ENCODE measurements around the gene TMCO4.
A peak's percentile ranks its signal among the peaks of the same experiment; 100 is the strongest.
"Not testable (repeated sequence)": the region's sequence is repeated elsewhere in the genome, so short reads cannot be mapped to it uniquely, and the experiment has no call there.

TMCO4 gene

DNA sequence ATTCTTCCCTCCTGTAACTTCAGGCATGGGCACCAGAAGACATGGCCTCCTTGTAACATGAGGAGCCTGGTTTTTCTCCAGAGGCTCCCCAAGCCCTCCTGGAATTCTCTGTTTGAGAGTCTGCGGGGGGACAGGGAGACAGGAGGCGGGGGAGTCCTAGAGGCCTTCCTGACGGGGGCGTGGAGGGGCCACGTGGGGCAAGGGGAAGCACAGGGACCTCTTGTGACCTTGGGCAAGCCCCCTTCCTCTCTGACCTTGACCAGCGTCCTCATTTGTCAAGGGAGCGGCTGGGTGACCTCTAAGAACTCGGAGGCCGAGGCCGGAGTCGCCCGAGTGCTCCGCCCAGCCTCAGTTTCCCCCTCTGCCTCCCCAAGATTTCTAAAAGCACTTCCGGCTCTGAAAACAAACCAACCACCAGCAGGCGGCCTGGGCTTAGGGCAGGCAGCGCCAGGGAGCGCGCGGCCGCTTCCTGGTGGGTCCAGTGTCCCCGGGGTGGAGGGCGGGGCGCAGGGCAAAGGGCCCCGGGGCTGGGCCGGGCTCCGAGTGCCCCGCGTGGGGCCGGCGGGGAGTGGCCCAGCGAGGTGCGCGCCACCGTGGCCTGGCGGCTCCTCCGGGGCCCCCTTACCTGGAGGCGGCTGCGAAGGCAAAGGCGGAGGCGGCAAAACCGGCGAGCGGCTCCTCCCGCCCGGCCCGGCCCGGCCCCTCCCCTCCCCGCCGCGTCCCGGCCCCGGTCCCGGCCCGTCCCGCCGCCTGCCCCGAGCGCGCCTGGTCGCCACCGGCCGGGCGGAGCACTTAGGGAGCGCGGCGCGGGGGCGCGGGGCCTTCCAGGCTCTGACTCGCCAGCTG, at the start of gene TMCO4:
Gene TMCO4, minus strand, starts transcription at position 687 of the 846 bp plus-strand sequence. CDS start 19,158 bp downstream, outside the sequence.
- DNase-seq = peak; percentile 38 to 49

DNA sequence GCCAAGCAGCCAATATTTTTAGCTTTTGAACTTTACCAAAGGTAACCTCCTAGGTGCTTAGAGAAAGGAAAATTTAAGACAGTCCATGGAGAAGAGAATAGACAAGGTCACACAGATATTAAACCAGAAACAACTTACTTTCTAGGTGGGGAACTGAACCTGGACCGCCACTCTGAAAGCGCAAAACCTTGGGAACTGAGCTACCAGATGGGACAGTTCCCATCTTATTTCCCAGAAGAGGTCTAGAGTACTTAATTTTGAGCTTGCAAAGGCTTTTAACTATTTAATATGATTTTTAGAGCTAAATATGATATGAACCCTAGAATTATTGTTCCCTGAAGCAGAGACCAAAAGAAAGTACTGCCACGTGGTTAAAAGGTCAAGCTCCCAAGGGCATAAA, 49.6 kb upstream of the TMCO4 start:
- not testable (repeated sequence) for DNase-seq

DNA sequence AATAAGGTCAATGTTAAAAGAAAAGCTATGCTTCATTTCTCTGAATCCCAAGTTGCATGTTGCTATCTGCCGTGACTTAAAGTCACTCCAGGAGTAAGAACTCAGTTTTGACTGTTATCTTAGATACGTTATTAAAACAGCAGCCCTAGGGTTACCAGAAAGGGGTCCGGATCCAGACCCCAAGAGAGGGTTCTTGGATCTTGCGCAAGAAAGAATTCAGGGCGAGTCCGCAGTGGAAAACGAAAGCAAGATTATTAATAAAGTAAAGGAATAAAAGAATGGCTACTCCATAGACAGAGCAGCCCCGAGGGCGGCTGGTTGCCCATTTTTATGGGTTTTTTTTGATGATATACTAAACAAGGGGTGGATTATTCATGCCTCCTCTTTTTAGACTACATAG, 47.6 kb upstream of the TMCO4 start:
- DNase-seq = not testable (repeated sequence)

DNA sequence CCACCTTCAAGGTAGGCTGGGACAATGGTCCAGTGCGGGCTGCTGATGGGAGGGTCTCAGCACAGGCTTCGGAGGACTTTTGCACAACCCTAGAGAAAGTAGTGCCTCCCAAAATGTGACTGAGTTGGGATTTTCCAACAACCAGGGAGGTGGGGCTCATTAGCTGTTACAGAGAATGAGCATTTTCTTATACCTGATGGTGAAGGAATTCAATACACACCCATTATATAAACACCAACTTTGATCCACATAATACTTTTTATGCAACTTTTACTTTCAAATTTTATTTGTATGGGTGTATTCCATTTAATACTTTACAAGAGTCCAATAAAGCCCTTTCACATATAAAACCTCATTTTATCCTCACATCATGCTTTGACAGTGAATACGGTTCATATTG, 46.6 kb upstream of the TMCO4 start:
- DNase-seq = no peak

DNA sequence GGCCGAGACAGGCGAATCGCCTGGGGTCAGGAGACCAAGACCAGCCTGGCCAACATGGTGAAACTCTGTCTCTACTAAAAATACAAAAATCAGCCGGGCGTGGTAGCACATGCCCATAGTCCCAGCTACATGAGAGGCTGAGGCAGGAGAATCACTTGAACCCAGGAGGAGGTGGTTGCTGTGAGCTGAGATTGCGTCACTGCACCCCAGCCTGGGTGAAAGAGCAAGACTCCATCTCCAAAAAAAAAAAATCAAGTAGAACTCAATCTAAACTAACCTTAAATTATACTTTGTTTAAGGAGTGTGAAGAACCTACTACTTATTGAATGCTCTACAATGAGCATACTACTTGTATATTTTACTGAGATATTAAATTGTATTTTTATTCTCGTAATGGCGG, 45.8 kb upstream of the TMCO4 start:
- no peak for DNase-seq

DNA sequence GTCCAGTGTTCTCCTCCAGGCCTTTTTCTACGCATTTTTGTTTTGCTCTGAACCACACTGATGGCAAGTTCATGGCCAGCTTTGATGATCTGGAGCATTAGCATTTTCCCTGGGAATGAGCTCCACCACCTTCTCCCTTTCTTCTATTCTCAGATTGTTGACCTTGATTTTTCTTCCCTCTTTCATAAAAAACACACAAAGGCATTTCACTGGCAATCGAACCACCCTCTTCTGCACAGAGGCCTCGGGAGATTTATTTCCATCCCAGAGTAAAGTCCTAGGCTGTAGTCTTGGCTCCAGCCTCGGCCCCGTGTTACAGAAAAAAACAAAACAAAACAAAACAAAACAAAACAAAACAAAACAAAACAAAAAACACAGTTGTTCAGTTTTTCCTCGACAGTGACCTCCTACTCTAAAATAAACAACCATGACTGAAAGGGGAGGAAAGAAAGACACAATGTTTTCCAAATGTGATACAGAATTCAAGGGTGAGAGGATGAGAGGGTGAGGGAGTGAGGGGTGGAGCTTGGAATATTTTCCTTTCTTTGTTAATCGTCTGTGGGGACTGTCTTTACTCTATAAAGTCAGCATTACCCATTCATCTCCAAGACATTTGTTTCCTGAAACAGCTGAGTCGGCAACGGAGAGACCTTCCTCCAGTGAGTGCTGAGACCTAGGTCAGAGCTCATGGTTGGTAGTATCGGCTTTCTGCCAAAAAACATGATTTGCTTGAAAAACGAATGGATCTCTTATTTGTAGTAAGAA, 45.2 kb upstream of the TMCO4 start:
- DNase-seq = no peak

DNA sequence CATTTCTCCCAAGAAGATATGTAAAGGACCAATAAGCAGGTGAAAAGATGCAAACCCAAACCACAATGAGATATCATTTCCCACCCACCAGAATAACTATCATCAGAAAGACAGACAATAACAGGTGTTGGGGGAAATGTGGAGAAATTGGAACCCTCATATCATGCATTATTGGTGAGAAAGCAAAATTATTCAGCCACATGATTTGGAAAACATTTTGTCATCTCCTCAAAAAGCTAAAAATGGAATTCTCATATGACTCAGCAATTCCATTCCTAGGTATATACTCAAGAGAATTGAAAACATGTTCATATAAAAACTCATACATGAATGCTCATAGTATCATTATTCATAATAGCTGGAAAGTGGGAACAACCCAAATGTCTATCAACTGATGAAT, 40.5 kb upstream of the TMCO4 start:
- DNase-seq = no peak

DNA sequence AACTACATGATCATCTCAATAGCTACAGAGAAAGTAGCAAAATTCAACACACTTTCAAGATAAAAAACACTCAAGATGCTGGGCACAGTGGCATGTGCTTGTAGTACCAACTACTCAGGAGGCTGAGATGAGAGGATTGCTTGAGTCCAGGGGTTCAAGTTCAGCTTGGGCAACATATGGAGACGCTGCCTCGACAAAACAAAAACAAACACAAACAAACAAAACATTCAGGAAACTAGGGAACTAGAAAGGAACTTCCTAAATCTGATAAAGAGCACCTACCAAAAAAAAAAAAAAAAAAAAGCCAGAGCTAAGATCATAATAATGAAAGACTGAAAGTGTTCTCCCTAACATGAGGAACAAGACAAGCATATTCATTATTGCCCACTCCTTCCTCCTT, 38.1 kb upstream of the TMCO4 start:
- no peak for DNase-seq

DNA sequence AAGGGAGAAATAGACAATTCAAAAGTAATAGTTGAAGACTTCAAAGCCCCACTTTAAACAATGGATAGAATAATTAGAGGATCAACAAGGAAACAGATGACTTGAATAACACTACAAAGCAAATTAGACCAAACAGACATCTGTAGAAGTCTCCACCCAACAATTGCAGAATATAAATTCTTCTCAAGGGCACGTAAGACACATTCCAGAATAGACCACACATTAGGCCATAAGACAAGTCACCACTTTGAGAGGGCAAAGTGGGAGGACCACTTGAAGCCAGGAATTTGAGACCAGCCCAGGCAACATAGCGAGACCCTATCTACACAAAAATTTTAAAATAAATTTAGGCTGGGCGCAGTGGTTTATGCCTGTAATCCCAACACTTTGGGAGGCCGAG, 35.9 kb upstream of the TMCO4 start:
- no peak for DNase-seq

DNA sequence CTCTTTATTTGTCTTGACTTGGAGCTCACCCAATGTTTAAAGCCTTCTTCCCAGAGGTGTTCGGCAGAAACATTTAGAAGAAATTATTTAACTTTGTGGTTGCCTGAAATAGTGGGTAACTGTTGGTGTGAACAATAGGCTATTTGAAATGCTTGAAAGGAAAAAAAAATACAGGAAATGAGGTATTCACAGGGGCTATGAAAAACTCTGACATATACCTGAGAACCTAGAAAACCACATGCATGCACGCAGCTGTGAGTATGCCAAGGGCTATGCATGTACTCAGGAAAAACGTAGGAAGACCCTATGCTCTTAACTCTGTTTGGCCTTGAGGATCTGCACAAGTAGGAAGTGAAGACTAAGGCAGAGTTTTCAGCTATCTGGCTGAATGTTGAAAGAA, 31.7 kb upstream of the TMCO4 start:
- DNase-seq = no peak

DNA sequence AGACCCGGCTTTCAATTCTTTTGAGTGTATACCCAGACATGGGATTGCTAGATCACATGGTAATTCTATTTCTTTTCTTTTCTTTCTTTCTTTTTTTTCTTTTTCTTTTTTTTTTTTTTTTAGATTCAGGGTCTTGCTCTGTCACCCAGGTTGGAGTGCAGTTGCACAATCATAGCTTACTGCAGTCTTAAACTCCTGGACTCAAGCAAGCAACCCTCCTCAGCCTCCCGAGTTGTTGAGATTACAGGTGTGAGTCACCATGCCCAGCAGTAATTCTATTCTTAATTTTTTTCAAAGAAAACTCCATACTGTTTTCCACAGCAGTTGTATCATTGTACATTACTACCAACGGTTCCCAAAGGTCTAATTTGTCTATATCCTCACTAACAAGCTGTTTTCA, 28.8 kb upstream of the TMCO4 start:
- DNase-seq = no peak

DNA sequence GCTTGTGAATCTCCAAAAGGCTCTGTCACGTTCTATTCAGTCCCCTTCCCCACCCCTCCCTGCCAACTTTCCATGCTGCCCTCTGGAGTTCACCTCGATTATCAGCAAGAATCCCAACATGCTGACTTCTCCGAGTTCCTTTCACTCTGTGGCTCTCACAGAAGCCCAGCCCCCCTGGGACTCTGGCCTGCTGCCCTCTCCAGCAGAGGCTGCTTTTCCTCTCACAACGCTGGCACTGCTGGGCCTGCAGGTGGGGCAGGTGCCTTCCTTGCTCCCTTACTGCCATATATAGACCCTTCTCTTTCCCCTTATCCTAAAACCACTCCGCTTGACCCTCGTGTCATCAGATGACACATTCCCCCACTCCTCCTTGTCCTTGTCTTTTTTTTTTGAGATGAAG, 25.6 kb upstream of the TMCO4 start:
- DNase-seq = no peak

DNA sequence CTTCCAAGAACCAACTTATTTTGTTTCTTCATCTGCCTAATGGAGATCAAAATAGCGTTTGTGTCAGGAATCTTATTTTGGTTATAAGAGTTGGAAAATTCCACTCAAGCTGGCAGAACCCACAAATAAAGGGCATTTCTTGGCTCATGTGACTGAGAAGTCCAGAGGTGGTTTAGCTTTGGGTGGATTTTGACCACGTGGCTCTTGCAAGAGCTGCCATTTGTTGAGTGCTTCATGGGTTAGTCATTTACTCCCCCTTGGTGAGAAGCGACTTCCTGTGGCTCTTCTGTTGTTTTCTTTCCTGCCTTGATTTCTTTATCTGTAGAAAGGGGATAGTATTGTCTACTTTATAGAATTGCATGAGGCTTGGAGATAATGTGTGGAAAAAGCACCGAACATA, 24.8 kb upstream of the TMCO4 start:
- no peak for DNase-seq

DNA sequence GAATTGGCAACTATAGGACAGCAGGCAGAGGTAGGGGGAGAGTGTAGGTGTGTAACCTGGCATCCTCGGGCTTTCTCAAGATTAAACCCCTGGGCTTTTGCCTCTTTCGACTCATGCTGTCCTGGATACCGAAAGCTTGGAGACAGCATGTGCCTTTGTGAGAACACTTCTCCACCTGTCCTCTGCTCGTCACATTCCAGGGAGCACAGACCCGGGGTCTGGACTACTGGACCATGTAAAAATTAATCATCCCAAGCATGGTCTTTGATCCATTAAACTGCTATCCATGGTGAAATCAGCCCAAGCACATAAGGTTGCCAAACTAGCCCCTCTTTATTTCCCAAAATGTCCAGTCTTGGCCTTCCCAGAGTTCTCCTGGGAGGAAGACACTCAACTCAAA, 24.3 kb upstream of the TMCO4 start:
- no peak for DNase-seq

DNA sequence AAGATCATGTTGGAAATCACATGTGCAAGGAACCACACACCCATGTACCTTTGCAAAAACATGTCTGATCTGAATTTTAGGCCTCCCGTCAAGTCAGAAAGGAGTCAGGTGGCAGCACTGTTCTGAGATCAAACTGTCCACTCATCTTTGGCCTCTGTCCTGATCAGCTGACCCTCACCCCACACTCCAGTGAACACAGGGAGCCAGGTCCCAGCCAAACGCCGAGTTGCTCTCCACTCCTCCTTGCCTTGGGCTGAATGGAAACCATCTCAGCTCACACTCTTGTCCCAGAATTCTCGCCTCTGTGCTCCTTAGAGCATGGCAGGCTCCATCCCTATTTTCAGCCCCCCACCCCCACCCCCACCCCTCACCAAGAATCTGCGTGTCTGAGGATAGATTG, 20.0 kb upstream of the TMCO4 start:
- no peak for DNase-seq

DNA sequence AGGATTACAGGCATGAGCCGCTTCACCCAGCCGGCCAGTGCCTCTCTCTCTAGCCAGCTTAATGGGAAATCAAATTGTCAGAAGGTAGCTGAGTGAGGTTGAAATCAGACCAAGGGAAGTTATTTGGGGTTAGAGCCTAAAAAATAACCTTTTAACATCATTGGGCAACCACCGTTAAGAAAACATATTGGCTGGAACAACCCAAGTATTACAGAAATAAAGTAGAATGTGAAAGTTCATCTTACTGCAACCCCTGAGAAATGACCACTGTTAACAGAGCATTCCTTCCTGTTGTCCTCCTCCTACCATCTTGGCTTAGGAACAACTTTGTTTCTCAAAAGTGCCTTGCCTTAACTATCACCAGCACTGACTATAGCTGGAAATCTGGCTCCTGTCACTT, 18.6 kb upstream of the TMCO4 start:
- no peak for DNase-seq

DNA sequence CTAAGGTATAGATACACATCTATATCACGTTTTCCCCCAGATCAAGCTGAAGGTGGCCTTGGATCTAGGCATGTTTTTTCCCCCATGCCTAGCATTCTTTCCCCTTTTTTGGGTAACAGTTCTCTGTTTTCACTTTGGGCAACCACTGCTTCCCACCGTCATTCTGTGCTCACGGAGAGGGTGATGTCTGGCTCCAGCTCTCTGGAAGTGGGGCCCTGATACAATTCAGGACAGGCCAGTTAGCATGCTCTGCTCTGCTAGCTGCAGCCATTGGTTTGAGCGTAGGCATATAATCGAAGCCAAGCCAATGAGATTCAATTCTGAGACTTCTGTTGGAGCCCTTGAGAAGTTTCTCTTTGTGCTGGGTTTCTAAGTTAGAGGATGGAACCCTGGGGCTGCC, 17.4 kb upstream of the TMCO4 start:
- no peak for DNase-seq

DNA sequence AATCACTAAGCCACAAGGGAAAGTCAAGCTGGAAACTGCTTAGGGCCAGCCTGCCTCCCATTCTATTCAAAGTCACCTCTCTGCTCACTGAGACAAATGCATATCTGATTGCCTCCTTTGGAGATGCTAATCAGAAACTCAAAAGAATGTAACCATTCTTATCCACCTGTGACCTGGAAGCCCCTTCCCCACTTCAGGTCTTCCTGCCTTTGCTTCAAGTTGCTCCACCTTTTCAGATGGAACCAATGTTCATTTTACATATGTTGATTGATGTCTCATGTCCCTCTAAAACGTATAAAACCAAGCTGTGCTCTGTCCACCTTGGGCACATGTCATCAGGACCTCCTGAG, 17.0 kb upstream of the TMCO4 start:
- not testable (repeated sequence) for DNase-seq

DNA sequence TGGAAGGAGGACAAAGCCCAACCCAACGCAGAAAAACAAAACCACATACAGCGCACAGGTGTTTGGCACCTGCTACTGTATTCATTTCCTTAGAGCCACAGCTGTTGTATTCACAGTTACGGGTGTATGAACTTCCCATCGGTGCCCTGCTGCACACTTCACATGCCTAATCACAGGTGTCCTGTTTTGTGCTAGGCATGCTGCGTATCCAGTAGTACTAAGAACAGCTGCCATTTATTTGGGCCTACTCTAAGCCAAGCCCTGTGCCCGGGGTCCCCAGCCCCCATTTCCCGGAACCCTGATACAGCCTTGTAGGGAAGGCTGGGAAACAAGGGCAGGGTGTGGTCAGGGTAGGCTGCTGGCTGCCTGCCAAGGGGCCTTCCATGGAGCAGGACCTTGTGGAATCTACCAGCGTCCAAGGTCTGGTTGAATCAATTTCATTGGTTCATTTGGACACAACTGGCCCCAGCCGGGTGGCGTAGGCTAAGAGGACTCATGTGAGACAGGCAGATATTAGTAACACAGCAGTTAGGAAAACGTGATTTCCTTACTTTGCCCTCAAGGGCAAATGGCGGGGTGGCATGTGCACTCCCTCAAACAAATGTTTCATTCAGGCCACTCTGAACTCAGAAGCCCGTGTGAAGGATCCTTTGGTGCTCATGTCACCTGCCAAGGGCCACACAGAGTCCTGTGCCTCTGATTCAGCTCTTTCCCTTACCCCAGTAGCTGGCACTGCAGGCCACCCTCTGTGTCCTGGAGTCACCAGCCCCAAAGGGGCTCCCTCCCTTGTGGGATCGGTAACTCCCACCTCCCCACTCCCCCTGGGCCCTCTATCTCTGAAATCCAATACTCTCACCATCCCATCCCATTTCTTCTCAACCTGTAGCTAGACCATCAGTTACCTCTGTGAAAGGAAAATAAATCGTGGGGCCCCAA, 16.4 kb upstream of the TMCO4 start:
- no peak for DNase-seq

DNA sequence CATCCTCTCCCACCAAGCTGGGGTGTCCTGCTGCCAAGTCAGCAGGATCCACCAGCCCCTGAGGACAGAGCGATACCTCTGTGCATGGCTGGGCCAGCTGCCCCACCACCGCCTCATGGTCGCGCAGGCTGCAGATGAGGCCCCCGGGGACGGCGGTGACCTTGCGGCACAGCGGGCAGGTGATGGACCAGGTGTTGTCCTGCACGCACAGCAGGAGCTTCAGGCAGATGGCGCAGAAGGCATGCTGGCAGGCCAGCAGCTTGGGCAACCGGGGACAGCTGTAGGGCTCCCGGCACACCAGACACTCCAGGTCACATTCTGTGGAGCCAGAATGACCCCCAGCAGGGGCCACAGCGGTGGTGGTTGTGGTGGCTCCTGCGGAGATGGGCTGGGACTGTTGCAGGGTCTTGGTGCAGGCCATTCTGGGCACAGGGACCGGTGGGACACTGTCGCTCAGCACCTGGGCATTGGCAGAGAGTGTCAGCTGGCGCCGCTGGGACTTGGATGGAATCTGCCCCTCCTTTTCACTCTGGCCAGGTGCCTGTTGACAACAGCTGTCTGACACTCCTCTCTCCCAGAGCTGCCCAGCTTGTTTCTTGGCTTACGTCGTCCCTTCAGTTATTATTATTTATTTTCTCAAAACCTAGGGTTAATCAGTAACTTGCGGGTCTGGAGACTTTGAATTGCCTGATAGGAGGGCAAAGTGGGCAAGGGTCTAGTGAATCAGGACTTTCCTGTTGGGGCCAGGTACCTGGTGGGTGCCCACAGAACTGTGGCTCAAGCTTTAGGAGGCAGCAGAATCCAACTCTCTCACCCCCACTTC, 15.2 kb upstream of the TMCO4 start, which contains the start of gene RNF186:
Gene RNF186, minus strand, starts transcription at position 603 of the 823 bp plus-strand sequence. Its CDS starts 182 bp downstream, at position 421.
- DNase-seq = no peak

DNA sequence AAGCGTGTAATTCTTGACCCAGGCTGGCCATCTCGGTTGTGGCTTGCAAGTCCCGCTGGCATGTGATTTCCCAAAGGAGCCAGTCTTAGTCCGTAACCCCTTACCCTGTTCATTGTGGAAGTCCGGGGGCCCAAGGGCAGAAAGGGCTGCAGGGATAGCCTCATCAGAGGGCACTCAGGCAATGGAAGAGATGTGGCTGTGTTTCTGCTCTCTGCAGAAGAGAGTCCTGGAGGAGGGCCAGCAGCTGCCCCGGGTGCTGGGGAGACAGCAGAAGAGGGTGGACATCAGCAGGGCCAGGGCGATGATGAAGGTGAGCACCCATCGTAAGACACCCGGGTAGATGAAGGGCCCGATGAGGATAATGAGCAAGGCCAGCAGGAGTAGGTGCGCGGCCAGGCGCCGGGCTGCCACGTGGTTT, 14.5 kb upstream of the TMCO4 start:
- no peak for DNase-seq

DNA sequence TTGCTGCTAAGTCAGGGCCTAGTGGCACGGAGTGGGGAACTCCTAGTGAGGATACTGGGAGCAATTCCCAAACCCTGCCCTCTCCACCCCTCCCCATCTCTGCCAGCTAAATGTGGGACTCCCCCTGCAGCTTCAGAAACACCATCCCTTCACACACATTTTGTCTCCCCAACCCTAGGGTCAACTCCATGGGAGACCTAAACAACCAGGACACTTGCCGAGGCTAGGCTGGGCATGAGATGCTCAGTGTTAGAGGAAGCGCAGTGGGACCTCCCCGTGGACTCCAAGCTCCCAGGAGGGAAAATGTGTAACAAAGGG, 13.9 kb upstream of the TMCO4 start:
- no peak for DNase-seq
